KBM-7 (cell line): ENCODE results near the gene PHF12.
"Not testable (repeated sequence)": the region's sequence is repeated elsewhere in the genome, so short reads cannot be mapped to it uniquely, and the experiment has no call there.

Source experiments
- DNase-seq: peaks from one replicate; pipeline ENCODE4 v3.0.0-alpha.2; 2015
- in situ Hi-C: fragments of 300-500 bp; cut with MboI; formaldehyde crosslinking; loops from 2 replicates; pipeline ENCODE4 v1.14.3; 2020; ENCODE audit warnings: low sequenced_read_pairs, low pct_unique_long_range_greater_than_20kb, mixed read lengths

The PHF12 gene

DNA sequence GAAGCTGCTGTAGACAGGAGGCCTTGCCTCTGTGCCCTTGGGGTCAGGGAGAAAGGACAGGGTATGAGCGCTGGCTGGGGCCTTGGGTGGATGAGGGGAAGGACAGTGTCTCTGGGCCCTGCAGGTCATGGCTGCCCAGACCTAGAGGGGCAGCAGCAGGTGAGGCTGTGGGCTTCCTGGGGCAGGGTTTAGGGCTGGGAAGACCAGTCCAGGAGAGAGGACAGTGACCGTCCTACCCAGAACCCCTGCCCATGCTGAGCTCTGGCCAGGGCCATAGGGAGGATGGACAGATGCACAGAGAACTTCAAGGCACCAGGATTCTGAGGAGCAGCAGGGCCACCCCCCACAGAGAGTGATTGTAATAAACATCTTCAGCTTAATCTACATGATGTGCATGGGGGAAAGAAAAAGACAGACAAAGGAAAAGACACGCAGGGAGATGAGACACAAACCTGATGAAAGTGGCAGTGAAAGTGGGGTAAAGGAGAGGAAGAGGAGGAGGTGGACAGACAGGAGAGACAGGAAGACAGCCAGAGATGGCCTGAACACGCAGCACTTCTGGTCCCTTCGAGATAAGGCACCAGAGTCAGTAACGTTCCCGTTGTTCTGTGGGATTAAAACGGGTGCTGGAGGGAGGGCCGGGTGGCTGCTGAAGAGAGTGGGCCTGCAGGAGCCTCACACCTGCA lies 71.3 kb downstream of the PHF12 start:
- in situ Hi-C loops: no loop called here
- no peak for DNase-seq

DNA sequence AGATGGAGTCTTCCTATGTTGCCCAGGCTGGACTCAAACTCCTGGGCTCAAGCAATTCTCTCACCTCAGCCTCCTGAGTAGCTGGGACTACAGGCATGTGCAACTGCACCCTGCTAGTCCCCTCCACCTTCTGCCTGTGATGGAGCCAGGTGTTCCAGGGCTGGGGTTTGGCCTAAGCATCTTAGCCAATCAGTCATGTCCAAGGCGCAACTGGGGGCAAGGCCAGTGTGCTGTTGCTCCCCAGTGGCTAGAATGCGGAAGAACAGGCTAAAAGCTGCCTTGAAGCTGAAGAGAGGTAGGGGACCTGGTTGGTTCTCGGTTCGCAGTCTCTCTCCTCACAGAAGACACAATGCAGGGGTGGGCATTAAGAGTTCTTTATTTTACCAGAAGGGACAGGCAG lies 72.3 kb downstream of the PHF12 start:
- no peak for DNase-seq
- in situ Hi-C loops: no loop called here

- in situ Hi-C loops: no loop called here
- no peak for DNase-seq
These were observed 73.0 kb downstream of the PHF12 start for GRCh38 chr17:28878158-28878910.

DNA sequence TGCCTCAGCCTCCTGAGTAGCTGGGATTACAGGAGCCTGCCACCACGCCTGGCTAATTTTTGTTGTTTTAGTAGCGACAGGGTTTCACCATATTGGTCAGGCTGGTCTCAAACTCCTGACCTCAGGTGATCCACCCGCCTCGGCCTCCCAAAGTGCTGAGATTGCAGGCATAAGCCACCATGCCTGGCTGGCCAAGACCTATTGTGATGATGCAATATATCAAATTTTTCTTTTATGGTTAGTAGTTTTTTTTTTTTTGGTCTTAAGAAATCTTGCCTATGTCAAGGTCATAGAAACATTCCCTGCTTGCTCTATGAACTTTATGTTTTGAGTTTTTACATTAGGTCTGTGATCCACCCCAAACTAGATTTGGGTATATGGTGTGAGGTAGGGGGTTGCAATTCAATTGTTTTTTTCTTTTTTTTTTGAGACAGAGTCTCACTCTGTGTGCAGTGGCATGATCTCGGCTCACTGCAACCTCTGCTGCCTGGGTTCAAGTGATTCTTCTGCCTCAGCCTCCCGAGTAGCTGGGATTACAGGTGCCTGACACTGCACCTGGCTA lies 74.1 kb downstream of the PHF12 start:
- in situ Hi-C loops: not testable (repeated sequence)

GRCh38 chr17:28875848-28876550 lies 75.3 kb downstream of the PHF12 start:
- no peak for DNase-seq
- in situ Hi-C loops: no loop called here

More for the DNA sequence above, 74.1 kb downstream of the PHF12 start:
- not testable (repeated sequence) for DNase-seq

DNA sequence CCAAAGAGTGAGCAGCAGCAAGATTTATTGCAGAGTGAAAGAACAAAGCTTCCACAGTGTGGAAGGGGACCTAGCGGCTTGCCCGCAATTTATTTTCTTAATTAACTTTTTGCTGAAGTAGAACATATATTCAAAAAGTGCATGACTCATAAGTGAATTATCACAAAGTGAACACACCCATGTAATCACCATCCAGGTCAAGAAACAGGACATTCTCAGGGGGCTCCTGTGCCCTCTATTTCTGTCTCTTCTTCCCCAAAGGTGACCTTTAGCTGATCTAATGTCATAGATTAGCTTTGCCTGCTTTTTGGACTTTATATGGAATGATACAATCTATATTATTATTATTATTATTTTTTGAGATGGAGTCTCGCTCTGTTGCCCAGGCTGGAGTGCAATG lies 76.6 kb downstream of the PHF12 start:
- no peak for DNase-seq
- in situ Hi-C loops: no loop called here

DNA sequence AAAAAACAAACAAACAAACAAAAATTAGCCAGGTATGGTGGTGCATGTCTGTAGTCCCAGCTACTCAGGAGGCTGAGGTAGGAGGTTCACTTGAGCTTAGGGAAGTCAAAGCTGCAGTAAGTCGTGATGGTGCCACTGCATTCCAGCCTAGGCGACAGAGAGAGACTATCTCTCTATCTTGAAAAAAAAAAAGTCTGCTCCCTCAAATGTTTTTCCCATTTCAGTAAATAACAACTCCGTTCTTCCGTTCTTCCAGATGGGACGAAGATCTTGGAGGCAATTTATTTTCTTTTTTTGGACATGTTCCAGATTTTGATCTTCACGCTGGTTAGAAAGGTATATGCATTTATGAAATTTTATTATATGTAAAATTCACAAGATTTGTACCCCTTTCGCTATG lies 77.5 kb downstream of the PHF12 start:
- in situ Hi-C loops: no loop called here
- DNase-seq: no peak

GRCh38 chr17:28871056-28871579 lies 80.2 kb downstream of the PHF12 start:
- DNase-seq: no peak
- in situ Hi-C loops: no loop called here

GRCh38 chr17:28867276-28867675 lies 84.0 kb downstream of the PHF12 start:
- no peak for DNase-seq
- in situ Hi-C loops: no loop called here

DNA sequence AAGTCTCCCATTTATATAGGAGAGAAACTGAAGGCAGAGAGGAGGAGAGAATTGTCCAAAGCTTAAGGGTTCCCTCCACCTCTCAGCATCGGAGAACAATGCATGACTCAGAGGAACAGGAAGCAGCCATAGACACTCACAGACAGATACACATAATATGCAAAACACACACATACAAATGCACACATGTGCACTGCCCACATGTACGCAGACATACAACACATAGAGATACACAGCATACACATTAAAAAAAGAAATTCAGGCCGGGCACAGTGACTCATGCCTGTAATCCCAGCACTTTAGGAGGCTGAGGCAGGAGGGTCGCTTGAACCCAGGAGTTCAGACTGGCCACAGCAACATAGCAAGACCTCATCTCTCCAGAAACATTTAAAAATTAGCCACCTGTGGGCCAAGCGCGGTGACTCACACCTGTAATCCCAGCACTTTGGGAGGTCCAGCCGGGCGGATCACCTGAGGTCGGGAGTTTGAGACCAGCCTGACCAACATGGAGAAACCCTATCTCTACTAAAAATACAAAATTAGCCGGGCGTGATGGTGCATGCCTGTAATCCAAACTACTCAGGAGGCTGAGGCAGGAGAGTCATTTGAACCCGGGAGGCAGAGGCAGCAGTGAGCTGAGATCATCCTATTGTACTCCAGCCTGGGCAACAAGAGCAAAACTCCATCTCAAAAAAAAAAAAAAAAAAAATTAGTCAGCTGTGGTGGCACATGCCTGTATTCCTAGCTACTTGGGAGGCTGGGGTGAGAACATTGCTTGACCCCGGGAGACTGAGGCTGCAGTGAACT lies 85.2 kb downstream of the PHF12 start:
- peak; percentile 46 for DNase-seq
- in situ Hi-C loops: no loop called here

DNA sequence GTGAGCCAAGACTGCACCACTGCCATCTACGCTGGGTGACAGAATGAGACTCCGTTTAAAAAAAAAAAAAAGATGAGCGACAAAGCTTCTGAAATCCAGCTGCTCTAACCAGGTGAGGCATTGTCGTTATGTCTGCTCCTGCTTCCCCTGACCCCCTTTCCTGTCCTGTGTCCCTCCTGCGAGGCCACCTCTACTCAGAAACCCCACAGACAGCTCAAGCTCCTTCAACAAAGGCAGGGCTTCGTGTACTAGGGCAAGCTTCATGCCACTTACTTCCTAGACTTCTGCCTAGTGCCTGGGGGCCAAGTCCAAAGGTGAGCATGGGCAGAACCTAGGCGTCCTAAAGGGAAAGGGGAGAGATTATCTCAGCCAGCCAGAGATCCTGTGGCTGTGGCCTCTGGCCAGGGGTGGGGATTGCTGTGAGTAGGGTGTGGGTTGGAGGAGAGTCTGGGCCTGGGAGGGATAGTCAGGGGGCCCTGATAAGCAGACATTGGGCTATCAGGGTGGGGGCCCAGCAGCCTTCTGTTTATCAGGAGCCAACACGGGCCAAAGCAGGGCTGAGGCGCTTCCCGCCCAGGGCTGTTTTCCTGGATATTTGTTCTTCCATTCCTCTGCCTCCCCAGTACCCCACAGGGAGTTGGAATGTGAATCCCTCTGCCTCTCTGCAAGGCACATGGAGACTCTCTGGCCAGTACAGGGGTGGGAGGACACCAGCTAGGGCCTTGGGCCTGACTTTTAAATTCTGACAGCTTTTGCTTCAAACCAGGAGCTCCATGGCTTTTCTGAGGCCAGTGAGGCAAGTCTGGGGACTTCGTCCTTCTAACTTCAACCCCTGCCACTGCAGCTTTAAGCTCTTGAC lies 86.1 kb downstream of the PHF12 start:
- in situ Hi-C loops: no loop called here
- no peak for DNase-seq

- in situ Hi-C loops: no loop called here
- no peak for DNase-seq
These were observed 87.4 kb downstream of the PHF12 start for GRCh38 chr17:28863953-28864352.

GRCh38 chr17:28862561-28862960 lies 88.8 kb downstream of the PHF12 start:
- DNase-seq: no peak

GRCh38 chr17:28861393-28862203 lies 89.7 kb downstream of the PHF12 start:
- in situ Hi-C loops: no loop called here
- no peak for DNase-seq

More at GRCh38 chr17:28862561-28862960, 88.8 kb downstream of the PHF12 start:
- in situ Hi-C loops: no loop called here

DNA sequence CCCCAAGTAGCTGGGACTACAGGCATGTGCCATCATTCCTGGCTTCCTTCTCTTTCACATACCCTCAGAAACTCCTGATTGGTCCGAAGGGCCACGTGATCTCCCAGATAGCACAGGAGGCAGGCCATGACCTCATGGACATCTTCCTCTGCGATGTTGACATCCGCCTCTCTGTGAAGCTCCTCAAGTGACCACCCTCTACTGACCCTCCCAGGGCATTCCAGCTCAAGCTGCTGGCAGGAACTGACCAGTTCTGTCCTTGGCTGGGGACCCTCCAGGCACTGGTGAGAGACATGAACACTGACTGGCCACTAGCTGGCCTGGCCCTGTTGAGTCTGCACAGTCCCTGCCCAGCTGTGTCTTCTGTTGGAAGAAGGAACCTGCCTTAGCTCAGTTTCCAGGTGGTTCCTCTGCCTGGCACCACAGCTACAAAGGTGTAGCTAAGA lies 90.9 kb downstream of the PHF12 start:
- DNase-seq: no peak
- in situ Hi-C loops: no loop called here

GRCh38 chr17:28858801-28859355 lies 92.4 kb downstream of the PHF12 start:
- DNase-seq: no peak
- in situ Hi-C loops: no loop called here
